Stomach (tissue), 4 donors: ENCODE data around the gene CHDH.

Experiments
- CTCF ChIP-seq, 7 experiments: fragments of 450-650 bp in 4 of 7; fragments of 200-600 bp in 3 of 7; sonication (generic) in 3 of 7; IDR thresholded peaks; one replicate each; pipeline ENCODE4 v1.5.1; 2016 to 2019; ENCODE audit warnings: antibody characterized with exemption in 7 of 7, control low read depth in 2 of 7, mild to moderate bottlenecking in 1 of 7
- EP300 ChIP-seq: sonication (generic); formaldehyde crosslinking; IDR thresholded peaks from one replicate; pipeline ENCODE4 v1.6.1; 2017; ENCODE audit warnings: antibody characterized with exemption
- POLR2A ChIP-seq, 4 donors: fragments of 450-650 bp; IDR thresholded peaks; one replicate each; pipeline ENCODE4 v1.6.1; 2016; ENCODE audit warnings: antibody characterized with exemption in 4 of 4, control low read depth in 2 of 4, mild to moderate bottlenecking in 1 of 4, moderate library complexity in 1 of 4

- TF ChIP-seq CTCF (IDR thresholded peaks at IDR 0.05) (no peak), POLR2A (IDR thresholded peaks at IDR 0.05) (no peak), EP300 (no peak)
Observed at GRCh38 chr3:53833700-53834099, 12.5 kb downstream of the CHDH start.
